ENCODE measurements around the gene ZNF77.

DNA sequence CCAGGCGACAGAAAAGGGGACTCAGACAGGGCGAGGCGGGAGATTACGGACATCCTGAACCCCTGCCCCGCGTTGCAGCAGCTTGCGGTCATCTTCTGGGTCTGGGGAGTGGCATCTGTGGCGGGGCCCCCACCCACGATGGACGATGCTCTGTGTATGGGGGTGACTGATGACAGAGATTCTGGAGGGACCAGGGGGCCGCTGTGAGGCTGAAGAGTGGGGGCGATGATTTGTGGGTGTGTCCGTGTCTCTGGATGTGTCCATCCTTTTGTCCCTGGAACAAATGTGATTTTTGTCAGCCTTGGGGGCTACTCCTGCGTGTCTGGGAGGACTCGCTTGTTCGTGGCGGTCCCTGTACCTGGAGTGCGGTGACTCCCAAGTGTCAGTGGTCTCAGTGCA, 17.7 kb downstream of the ZNF77 start:
- TF ChIP-seq, protein P1, sequence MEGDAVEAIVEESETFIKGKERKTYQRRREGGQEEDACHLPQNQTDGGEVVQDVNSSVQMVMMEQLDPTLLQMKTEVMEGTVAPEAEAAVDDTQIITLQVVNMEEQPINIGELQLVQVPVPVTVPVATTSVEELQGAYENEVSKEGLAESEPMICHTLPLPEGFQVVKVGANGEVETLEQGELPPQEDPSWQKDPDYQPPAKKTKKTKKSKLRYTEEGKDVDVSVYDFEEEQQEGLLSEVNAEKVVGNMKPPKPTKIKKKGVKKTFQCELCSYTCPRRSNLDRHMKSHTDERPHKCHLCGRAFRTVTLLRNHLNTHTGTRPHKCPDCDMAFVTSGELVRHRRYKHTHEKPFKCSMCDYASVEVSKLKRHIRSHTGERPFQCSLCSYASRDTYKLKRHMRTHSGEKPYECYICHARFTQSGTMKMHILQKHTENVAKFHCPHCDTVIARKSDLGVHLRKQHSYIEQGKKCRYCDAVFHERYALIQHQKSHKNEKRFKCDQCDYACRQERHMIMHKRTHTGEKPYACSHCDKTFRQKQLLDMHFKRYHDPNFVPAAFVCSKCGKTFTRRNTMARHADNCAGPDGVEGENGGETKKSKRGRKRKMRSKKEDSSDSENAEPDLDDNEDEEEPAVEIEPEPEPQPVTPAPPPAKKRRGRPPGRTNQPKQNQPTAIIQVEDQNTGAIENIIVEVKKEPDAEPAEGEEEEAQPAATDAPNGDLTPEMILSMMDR (conservative IDR thresholded peaks at IDR 0.05; ENCODE audit: low read length), result no peak
- no peak for TF ChIP-seq EZH2phosphoT487 (IDR thresholded peaks at IDR 0.05; ENCODE audit: borderline replicate concordance, low read depth, low read length)
